ENCODE results near the gene DRG2. TPM values are rescaled to one million over a fixed set of nuclear protein-coding genes. Genes with fewer than 3 reads are reported as not detected.

Gene DRG2
- total and polyA plus RNA-seq, 2 of the 4 experiments (the other 2 are of a cell fraction), result 43.6 to 45.1 TPM

DNA sequence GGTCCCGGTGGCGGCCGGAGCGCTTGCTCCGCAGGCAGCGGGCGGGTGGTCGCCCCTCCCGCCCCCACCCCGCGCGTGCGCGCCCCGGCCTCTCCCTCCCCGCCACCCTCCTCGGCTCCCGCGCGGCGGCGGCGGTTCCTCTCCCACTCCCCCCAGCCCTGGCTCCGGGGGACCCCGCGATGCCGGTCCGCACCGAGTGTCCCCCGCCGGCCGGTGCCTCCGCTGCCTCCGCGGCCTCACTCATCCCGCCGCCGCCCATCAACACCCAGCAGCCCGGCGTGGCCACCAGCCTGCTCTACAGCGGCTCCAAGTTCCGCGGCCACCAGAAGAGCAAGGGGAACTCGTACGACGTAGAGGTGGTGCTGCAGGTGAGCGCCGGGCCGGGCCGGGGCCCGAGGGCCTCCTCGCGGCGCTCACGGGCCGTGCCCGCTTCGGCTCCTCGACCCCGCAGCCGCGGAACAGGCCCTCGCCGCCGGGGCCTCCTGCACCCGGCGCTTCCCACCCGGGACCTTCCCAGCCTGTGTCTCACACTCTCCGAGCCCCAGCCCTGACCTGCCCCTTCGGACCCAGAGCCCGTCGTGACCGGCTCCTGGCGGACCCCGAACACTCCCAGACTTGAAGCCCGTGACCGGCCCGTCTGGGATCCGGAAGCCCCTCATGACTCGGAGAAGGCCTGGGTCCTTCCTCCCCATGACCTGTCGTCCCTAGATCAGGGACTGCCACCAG lies 48.0 kb upstream of the DRG2 start:
- H3K27ac ChIP-seq (ENCODE audit: insufficient read depth, low read length), result peak overlapping the region; percentile 59
- POLR2A ChIA-PET (ENCODE audit: unreplicated experiment), result no interaction called here
- peak; percentile 38 for ATAC-seq (ENCODE audit: low read depth)

More for the DNA sequence above, 48.0 kb upstream of the DRG2 start:
- peak overlapping the region; percentile 48 for H3K56ac ChIP-seq (ENCODE audit: extremely low read depth, insufficient read depth, low read length)
- peaks cover 14% of the 10 kb centered on the region for H3K4me1 ChIP-seq (ENCODE audit: control insufficient read depth, insufficient read depth, low read length)
- peak overlapping the region; percentile 93 for H2AK9ac ChIP-seq (replicated peaks; ENCODE audit: low read depth, low read length, poor library complexity)
- peak overlapping the region; percentile 99 for H3K4me2 ChIP-seq (ENCODE audit: low read depth, low read length)
- peak overlapping the region; percentile 66 for H3K4me3 ChIP-seq (ENCODE audit: insufficient read depth, low read depth, low read length)
- peak overlapping the region; percentile 33; the same call in 1 of the 2 replicates for H3K18ac ChIP-seq (ENCODE audit: low read depth, low read length)
- peak overlapping the region; percentile 33; the same call in 1 of the 2 replicates for H4K5ac ChIP-seq (ENCODE audit: low read depth, low read length)
- H3K36me3 ChIP-seq (ENCODE audit: control insufficient read depth, insufficient read depth, low read length), result no peaks in the 10 kb centered on the region
- no peak overlapping the region for H4K91ac ChIP-seq (ENCODE audit: insufficient read depth, low read depth, low read length)
- peak overlapping the region; percentile 61 for H3K4ac ChIP-seq (ENCODE audit: low read depth, low read length)
- WGBS, 2 experiments (ENCODE audit: extremely low coverage in 2 of 2, insufficient read length in 1 of 2), result 0% methylated on average over 46 of the region's 81 CpGs; no CpG with 5 or more reads in 1 of the 2 experiments
- H2BK15ac ChIP-seq (ENCODE audit: low read depth, low read length), result no peak overlapping the region
- H2BK120ac ChIP-seq (ENCODE audit: low read depth, low read length), result peak overlapping the region; percentile 39; the same call in 1 of the 2 replicates
- H3K9ac ChIP-seq (ENCODE audit: low read depth, low read length), result peak overlapping the region; percentile 61
- peaks cover 7% of the 10 kb centered on the region for H3K9me1 ChIP-seq (ENCODE audit: insufficient read depth, low read length)
- H2AFZ ChIP-seq (replicated peaks; ENCODE audit: low read length, poor library complexity), result peak overlapping the region; percentile 98
- BruUV-seq (replicated peaks), result no TSS peak
- in situ Hi-C loops (cut with MboI; ENCODE audit: low sequenced_read_pairs) (loop anchor here (10.0 kb wide), 1 partner anchor 355 kb away; the partner anchor contains the start of gene RAI1), intact Hi-C loops (cut with micrococcal nuclease) (loop anchor here (10.0 kb wide), 1 partner anchor 685 kb away; no protein-coding TSS in a partner anchor), dilution Hi-C loops (cut with HindIII; ENCODE audit: low sequenced_read_pairs, unreplicated experiment) (no loop called here)
- TF ChIP-seq MAZ (IDR thresholded peaks at IDR 0.05; ENCODE audit: borderline replicate concordance, low read depth, low read length) (no peak), FOS (IDR thresholded peaks at IDR 0.05; ENCODE audit: low read depth, low read length) (no peak), MXI1 (IDR thresholded peaks at IDR 0.05; ENCODE audit: borderline replicate concordance, low read depth, low read length) (no peak), CHD1 (IDR thresholded peaks at IDR 0.05; ENCODE audit: low read depth, low read length) (no peak; the same call in 1 of the 2 replicates), CEBPB (IDR thresholded peaks at IDR 0.05; ENCODE audit: low read depth, low read length) (no peak), NFE2L2 (IDR thresholded peaks at IDR 0.05; ENCODE audit: low read depth, low read length) (no peak), MAFK (IDR thresholded peaks at IDR 0.05; ENCODE audit: low read depth, low read length) (no peak), BHLHE40 (IDR thresholded peaks at IDR 0.05; ENCODE audit: low read depth, low read length) (no peak), RFX5 (IDR thresholded peaks at IDR 0.05; ENCODE audit: low read depth, low read length) (no peak), RCOR1 (IDR thresholded peaks at IDR 0.05; ENCODE audit: insufficient replicate concordance, low read length) (no peak)
- TF ChIP-seq, protein P1, sequence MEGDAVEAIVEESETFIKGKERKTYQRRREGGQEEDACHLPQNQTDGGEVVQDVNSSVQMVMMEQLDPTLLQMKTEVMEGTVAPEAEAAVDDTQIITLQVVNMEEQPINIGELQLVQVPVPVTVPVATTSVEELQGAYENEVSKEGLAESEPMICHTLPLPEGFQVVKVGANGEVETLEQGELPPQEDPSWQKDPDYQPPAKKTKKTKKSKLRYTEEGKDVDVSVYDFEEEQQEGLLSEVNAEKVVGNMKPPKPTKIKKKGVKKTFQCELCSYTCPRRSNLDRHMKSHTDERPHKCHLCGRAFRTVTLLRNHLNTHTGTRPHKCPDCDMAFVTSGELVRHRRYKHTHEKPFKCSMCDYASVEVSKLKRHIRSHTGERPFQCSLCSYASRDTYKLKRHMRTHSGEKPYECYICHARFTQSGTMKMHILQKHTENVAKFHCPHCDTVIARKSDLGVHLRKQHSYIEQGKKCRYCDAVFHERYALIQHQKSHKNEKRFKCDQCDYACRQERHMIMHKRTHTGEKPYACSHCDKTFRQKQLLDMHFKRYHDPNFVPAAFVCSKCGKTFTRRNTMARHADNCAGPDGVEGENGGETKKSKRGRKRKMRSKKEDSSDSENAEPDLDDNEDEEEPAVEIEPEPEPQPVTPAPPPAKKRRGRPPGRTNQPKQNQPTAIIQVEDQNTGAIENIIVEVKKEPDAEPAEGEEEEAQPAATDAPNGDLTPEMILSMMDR (conservative IDR thresholded peaks at IDR 0.05; ENCODE audit: low read depth, low read length), result no peak
- TF ChIP-seq, protein P2, sequence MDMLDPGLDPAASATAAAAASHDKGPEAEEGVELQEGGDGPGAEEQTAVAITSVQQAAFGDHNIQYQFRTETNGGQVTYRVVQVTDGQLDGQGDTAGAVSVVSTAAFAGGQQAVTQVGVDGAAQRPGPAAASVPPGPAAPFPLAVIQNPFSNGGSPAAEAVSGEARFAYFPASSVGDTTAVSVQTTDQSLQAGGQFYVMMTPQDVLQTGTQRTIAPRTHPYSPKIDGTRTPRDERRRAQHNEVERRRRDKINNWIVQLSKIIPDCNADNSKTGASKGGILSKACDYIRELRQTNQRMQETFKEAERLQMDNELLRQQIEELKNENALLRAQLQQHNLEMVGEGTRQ (IDR thresholded peaks at IDR 0.05; ENCODE audit: low read depth, low read length), result no peak
- peak overlapping the region; percentile 49 for H3K23ac ChIP-seq (ENCODE audit: low read depth, low read length)
- H3K9me3 ChIP-seq (ENCODE audit: control insufficient read depth, insufficient read depth, low read length), result no peaks in the 10 kb centered on the region
- peak overlapping the region; percentile 50 for H3K14ac ChIP-seq (replicated peaks; ENCODE audit: low read depth, low read length)
- peak overlapping the region; percentile 69 for H2AK5ac ChIP-seq (ENCODE audit: low read depth, low read length)
- H4K8ac ChIP-seq (ENCODE audit: low read depth in 2 of 2, low read length in 2 of 2), result peak overlapping the region in 1 of 2 experiments; percentile 66; a peak in 3 of 4 replicates
- H3K79me1 ChIP-seq (ENCODE audit: low read depth in 1 of 2, low read length in 2 of 2), result peaks cover 42 to 60% of the 10 kb centered on the region in 2 experiments
- no peak for DNase-seq
- H4K20me1 ChIP-seq (ENCODE audit: insufficient read depth, low read length), result peaks cover 11% of the 10 kb centered on the region; the same call in 1 of the 2 replicates
- H3K27me3 ChIP-seq (ENCODE audit: control insufficient read depth, insufficient read depth, low read length), result no peaks in the 10 kb centered on the region
- H2BK5ac ChIP-seq (ENCODE audit: low read depth, low read length, poor library complexity, severe bottlenecking), result peak overlapping the region; percentile 72
- H2BK20ac ChIP-seq (ENCODE audit: low read depth, low read length), result no peak overlapping the region
- CTCF ChIA-PET, result no interaction called here

All from IMR-90 (cell line).